Natural killer cell (primary cell): ENCODE measurements around the gene HOXA10. TPM values are rescaled to one million over a fixed set of nuclear protein-coding genes. Genes with fewer than 3 reads are reported as not detected.

Experiments used
- ATAC-seq, 3 donors: fragments of 150-1000 bp in 2 of 3; fragments of 200-7000 bp in 1 of 3; cut with Tn5 transposase; 1 replicate in 1 of 3; 2 replicates in 2 of 3; pipeline ENCODE4 v1.10.0; 2021; ENCODE audit warnings: mild to moderate bottlenecking in 2 of 3, moderate library complexity in 2 of 3
- DNase-seq, 2 donors: peaks; one replicate each; pipeline versions ENCODE4 v3.0.0 to v3.0.0-alpha.2; 2013 to 2021; ENCODE audit warnings: mixed read lengths in 1 of 2
- H3K27ac ChIP-seq: one replicate; pipeline ENCODE4 v1.5.1; 2013; ENCODE audit warnings: mild to moderate bottlenecking, low read length
- H3K27me3 ChIP-seq: one replicate; pipeline ENCODE4 v1.6.1; 2013; ENCODE audit warnings: low read length; ENCODE audit not compliant: control insufficient read depth, insufficient read depth
- H3K36me3 ChIP-seq: one replicate; pipeline ENCODE4 v1.6.1; 2013; ENCODE audit warnings: low read length; ENCODE audit not compliant: control insufficient read depth, insufficient read depth
- H3K4me1 ChIP-seq: one replicate; pipeline ENCODE4 v1.6.1; 2013; ENCODE audit warnings: low read length; ENCODE audit not compliant: control insufficient read depth, insufficient read depth
- H3K4me3 ChIP-seq: one replicate; pipeline ENCODE4 v1.5.1; 2013; ENCODE audit warnings: low read length
- H3K9me3 ChIP-seq: one replicate; pipeline ENCODE4 v1.6.1; 2013; ENCODE audit warnings: low read length; ENCODE audit not compliant: control insufficient read depth, insufficient read depth
- H3K27ac Mint-ChIP-seq, 2 donors: one replicate each; pipeline ENCODE4 v1.8.0; 2022; ENCODE audit warnings: mild to moderate bottlenecking in 2 of 2, mixed read lengths in 2 of 2, moderate library complexity in 1 of 2
- H3K27me3 Mint-ChIP-seq, 2 donors: one replicate each; pipeline ENCODE4 v1.8.0; 2022; ENCODE audit warnings: low read depth in 2 of 2, mixed read lengths in 2 of 2
- H3K36me3 Mint-ChIP-seq: one replicate; pipeline ENCODE4 v1.8.0; 2022; ENCODE audit warnings: mixed read lengths
- H3K4me1 Mint-ChIP-seq, 2 donors: one replicate each; pipeline ENCODE4 v1.8.0; 2022; ENCODE audit warnings: mixed read lengths in 2 of 2
- H3K4me3 Mint-ChIP-seq: one replicate; pipeline ENCODE4 v1.8.0; 2022; ENCODE audit warnings: mild to moderate bottlenecking, moderate library complexity, mixed read lengths
- H3K9me3 Mint-ChIP-seq, 2 donors: one replicate each; pipeline ENCODE4 v1.8.0; 2022; ENCODE audit warnings: mixed read lengths in 2 of 2
- WGBS: methylation state at CpG from one replicate; pipeline ENCODE4 v1.1.7; 2013; ENCODE audit warnings: missing lambda C conversion rate; ENCODE audit not compliant: insufficient coverage; 5-methylcytosine and 5-hydroxymethylcytosine counted together
- intact Hi-C: fragments of 100-400 bp; cut with micrococcal nuclease; formaldehyde crosslinking; loops from one replicate; pipeline ENCODE4 v1.14.2; 2022
- total RNA-seq, 4 donors: library from RNA; stranded (reverse); fragments of 120-200 nt in 1 of 4; gene quantifications; one replicate each; pipeline versions ENCODE4 v1.2.3 to v1.2.4, GENCODE V29; 2013 to 2022
- TF ChIP-seq, protein P1 (sequence below): fragments of 200-600 bp; IDR thresholded peaks from one replicate; pipeline ENCODE4 v1.8.0; 2022; ENCODE audit warnings: antibody characterized with exemption

The HOXA10 gene
- total RNA-seq, 3 donors from 2014 or later (not counting 1 experiment from before 2014, with no cell fraction given): 0.82 to 3.3 (median 2.2) TPM

DNA sequence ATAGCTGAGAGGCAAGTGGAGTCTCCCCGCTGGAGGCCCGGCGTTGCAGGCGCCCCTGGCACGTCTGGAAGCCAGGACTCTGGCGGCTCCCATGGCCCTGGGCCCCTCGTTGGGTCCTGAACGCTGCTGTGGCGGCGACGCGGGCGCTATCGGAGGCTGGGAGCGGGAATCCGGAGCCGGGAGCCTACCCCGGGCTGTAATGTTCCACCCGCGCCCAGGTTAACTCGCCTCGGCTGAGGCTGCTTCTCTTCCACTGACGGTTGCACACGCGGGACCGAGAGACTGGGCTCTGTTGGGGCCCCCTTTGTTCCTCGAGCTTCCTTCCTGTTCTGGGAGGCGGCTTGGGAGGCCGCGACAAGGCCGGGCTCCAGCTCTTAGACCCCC is 29.3 kb downstream of the HOXA10 start:
- ATAC-seq (no peak), DNase-seq (no peak)
- H3K27me3 ChIP-seq: peaks cover 29% of the 10 kb centered on the region
- H3K27ac Mint-ChIP-seq: no peak overlapping the region
- no peak overlapping the region for H3K27ac ChIP-seq
- H3K36me3 ChIP-seq: no peaks in the 10 kb centered on the region
- H3K9me3 ChIP-seq: no peaks in the 10 kb centered on the region
- intact Hi-C loops: no loop called here
- H3K4me1 Mint-ChIP-seq: peaks cover 0 to 14% of the 10 kb centered on the region in 2 donors
- WGBS: 81% methylated on average over 31 of the region's 31 CpGs
- peaks cover 44 to 46% of the 10 kb centered on the region in 2 donors for H3K27me3 Mint-ChIP-seq
- H3K4me1 ChIP-seq: peaks cover 26% of the 10 kb centered on the region
- H3K4me3 Mint-ChIP-seq: no peak overlapping the region
- H3K4me3 ChIP-seq: no peak overlapping the region
- TF ChIP-seq, protein P1, sequence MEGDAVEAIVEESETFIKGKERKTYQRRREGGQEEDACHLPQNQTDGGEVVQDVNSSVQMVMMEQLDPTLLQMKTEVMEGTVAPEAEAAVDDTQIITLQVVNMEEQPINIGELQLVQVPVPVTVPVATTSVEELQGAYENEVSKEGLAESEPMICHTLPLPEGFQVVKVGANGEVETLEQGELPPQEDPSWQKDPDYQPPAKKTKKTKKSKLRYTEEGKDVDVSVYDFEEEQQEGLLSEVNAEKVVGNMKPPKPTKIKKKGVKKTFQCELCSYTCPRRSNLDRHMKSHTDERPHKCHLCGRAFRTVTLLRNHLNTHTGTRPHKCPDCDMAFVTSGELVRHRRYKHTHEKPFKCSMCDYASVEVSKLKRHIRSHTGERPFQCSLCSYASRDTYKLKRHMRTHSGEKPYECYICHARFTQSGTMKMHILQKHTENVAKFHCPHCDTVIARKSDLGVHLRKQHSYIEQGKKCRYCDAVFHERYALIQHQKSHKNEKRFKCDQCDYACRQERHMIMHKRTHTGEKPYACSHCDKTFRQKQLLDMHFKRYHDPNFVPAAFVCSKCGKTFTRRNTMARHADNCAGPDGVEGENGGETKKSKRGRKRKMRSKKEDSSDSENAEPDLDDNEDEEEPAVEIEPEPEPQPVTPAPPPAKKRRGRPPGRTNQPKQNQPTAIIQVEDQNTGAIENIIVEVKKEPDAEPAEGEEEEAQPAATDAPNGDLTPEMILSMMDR: no peak
- H3K36me3 Mint-ChIP-seq: no peaks in the 10 kb centered on the region
- H3K9me3 Mint-ChIP-seq: no peaks in the 10 kb centered on the region

DNA sequence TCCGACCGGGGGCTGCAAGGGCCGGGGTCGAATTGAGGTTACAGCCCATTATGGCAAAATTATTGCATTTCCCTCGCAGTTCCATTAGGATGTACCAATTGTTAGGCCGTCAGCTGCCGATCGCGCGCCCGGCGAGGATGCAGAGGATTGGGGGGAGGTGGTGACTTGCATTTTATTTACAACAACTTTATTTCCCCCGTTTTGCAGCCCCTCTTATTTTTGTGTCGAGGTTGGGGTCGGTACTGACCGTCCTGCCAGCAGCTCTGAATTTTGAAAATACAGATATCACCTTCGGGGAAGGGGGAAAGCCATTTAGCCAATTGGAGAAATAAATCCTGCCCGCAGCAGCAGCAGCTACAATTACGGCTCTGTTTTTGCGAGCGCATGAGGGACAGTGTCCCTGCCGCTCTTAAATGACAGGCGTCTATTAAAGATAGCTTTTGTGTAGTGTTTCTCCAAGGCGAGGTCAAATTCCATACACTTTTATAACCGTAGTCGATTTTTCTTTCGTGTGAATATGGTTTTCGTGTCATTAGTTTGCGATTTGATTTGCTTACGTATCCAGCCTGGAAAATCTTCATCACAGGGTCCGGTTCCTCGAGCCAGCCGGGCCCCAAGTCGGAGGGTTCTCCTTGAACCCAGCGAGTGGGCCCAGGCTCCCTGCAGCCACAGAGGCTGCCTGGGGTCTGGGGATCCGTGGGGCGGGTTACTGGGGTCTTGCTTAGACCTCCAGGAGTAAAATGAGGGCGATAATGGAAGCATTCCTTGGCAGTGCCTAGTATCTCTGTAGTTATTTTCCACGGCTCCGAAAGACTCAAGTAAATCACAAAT is 30.0 kb downstream of the HOXA10 start:
- no peaks in the 10 kb centered on the region for H3K9me3 Mint-ChIP-seq
- H3K27ac Mint-ChIP-seq: no peak overlapping the region
- no peak overlapping the region for H3K4me3 Mint-ChIP-seq
- TF ChIP-seq, protein P1: peak; percentile 14
- intact Hi-C loops: no loop called here
- no peak for DNase-seq
- peaks cover 44 to 45% of the 10 kb centered on the region in 2 donors for H3K27me3 Mint-ChIP-seq
- H3K4me1 Mint-ChIP-seq: peaks cover 0 to 14% of the 10 kb centered on the region in 2 donors
- no peaks in the 10 kb centered on the region for H3K9me3 ChIP-seq
- no peaks in the 10 kb centered on the region for H3K36me3 Mint-ChIP-seq
- 94% methylated on average over 35 of the region's 40 CpGs for WGBS
- peaks cover 25% of the 10 kb centered on the region for H3K27me3 ChIP-seq
- ATAC-seq: no peak
- H3K4me1 ChIP-seq: peaks cover 23% of the 10 kb centered on the region
- no peak overlapping the region for H3K4me3 ChIP-seq
- H3K36me3 ChIP-seq: no peaks in the 10 kb centered on the region
- no peak overlapping the region for H3K27ac ChIP-seq

DNA sequence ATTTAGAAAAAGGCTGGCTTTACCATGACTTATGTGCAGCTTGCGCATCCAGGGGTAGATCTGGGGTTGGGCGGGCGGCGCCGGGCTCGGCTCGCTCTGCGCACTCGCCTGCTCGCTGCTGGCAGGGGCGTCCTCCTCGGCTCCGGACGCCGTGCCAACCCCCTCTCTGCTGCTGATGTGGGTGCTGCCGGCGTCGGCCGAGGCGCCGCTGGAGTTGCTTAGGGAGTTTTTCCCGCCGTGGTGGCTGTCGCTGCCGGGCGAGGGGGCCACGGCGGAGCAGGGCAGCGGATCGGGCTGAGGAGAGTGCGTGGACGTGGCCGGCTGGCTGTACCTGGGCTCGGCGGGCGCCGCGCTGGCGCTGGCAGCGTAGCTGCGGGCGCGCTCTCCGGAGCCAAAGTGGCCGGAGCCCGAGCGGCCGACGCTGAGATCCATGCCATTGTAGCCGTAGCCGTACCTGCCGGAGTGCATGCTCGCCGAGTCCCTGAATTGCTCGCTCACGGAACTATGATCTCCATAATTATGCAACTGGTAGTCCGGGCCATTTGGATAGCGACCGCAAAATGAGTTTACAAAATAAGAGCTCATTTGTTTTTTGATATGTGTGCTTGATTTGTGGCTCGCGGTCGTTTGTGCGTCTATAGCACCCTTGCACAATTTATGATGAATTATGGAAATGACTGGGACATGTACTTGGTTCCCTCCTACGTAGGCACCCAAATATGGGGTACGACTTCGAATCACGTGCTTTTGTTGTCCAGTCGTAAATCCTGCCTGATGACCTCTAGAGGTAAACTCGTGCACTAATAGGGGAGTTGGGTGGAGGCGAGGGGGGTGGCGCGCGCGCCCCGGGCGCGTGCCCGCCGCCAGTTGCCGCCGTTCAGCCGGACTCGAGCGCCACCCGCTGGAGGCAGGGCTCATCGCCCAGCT is 30.8 kb downstream of the HOXA10 start, which contains the start of gene HOXA5:
Gene HOXA5, minus strand, starts transcription at position 659 of the 927 bp plus-strand sequence. Its CDS starts 74 bp downstream, at position 585.
- peak in 1 of 2 donors; percentile 18 for DNase-seq
- Histone ChIP-seq H3K27me3 (peaks cover 16% of the 10 kb centered on the region), H3K9me3 (no peaks in the 10 kb centered on the region), H3K36me3 (no peaks in the 10 kb centered on the region), H3K27ac (no peak within 1 kb of the TSS), H3K4me1 (peaks cover 16% of the 10 kb centered on the region), H3K4me3 (no peak within 1 kb of the TSS)
- peak; percentile 72 to 87 (median 80) for ATAC-seq
- H3K4me1 Mint-ChIP-seq: peaks cover 0 to 14% of the 10 kb centered on the region in 2 donors
- 83% methylated on average over 86 of the region's 86 CpGs for WGBS
- intact Hi-C loops: no loop called here
- peak within 1 kb of the TSS; percentile 76 for H3K4me3 Mint-ChIP-seq
- no peaks in the 10 kb centered on the region for H3K36me3 Mint-ChIP-seq
- TF ChIP-seq, protein P1: no peak
- no peaks in the 10 kb centered on the region for H3K9me3 Mint-ChIP-seq
- H3K27me3 Mint-ChIP-seq: peaks cover 46 to 52% of the 10 kb centered on the region in 2 donors
- H3K27ac Mint-ChIP-seq: peak within 1 kb of the TSS in 1 of 2 donors; percentile 57
